GM18519 (cell line): Measurements from ENCODE around the gene FAM167B.

Experiments used
- ATAC-seq: cut with Tn5 transposase; IDR thresholded peaks from one replicate; pipeline ENCODE4 v1.9.1; 2021; ENCODE audit warnings: mild to moderate bottlenecking, moderate library complexity; ENCODE audit not compliant: unreplicated experiment, low FRiP score

The FAM167B gene

DNA sequence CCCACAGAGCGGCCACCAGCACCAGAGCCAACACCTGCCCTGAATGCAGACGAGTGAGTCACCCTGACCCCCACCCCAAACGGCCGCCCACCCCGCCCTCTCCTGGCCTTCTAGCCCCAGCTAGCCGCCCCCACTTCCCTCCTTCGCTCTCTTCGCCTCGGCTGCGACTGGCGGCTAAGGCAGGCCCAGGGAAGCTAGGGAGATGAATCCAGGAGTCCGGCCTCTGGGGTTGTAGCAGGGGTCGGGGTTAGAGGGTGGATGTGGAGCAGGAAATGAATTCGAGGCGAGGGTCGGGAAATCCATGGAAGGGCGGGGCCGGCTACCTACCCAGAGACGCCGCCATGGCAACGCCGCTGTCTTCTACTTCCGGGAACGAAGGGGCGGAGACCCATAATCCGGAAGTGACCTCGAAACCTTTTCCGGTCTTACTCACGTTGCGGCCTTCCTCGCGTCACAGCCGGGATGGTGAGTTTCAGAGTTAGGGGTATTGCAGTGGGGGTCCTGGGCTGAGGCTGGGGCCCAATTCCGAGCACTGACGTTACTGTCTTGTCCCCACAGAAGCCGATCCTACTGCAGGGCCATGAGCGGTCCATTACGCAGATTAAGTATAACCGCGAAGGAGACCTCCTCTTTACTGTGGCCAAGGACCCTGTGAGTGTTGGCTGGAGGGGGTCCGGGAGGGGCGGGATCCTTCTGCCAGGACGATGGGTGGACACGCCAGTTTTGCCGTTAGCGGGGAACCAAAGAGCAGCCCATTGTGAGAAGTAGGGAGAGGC, 24.9 kb upstream of the FAM167B start, which contains the start of the genes EIF3I and TMEM234:
Gene EIF3I, plus strand, starts transcription at position 428 of the 776 bp plus-strand sequence. Its CDS starts 35 bp downstream, at position 463.
Gene TMEM234, minus strand, starts transcription at position 374 of the 776 bp plus-strand sequence. Its CDS starts 31 bp downstream, at position 343.
- peak; percentile 77 for ATAC-seq

DNA sequence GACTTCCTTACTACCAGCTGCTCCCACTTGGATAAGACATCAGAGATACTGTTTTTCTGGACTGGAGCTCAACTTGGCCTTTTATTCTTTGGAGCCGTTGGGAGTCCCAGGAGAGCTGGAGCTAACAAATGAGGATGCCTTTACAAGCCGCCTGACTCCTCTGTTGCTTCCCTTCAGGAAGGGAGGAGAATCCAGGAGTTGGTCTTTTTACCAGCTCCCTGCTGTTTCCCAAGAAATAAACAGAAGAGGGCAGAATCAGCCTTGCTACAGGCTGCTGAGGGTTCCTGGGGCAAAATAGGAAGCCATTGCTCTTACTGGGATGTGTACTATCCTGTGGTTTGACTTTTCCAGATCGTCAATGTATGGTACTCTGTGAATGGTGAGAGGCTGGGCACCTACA, 23.3 kb upstream of the FAM167B start:
- no peak for ATAC-seq

DNA sequence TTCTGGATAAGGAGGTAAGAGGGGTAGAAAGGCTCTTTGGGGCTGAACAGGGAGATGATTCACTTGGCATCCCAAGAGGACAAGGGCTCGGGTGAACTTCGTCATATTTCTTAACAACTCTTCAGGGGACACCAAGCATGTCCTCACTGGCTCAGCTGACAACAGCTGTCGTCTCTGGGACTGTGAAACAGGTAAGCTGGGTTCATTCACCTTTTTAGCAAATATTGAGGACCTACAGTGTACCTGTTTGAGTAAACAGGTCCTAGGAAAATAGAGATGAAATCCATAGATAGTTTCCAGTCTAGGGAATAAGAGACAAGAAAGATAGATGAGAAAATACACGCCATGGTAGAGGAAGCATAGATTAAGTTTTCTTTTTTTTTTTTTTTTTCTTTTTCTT, 22.7 kb upstream of the FAM167B start:
- ATAC-seq = no peak

DNA sequence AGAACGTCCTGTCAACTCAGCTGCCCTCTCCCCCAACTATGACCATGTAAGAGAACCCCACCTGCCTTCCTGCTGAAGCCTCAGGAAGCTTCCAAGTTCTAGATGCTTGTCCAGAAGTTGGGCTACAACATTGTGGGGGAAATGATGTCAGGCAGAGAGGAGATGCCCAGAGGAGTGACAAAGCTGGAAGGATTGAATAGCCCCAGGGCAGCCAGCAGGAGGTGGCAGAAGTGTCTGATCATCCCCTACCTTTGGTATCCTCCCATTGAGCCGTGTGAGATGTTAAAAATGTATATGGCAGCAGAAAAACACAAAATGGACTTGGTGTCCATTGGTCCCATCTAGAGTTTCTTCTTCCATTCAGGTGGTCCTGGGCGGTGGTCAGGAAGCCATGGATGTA, 18.3 kb upstream of the FAM167B start:
- ATAC-seq = no peak

DNA sequence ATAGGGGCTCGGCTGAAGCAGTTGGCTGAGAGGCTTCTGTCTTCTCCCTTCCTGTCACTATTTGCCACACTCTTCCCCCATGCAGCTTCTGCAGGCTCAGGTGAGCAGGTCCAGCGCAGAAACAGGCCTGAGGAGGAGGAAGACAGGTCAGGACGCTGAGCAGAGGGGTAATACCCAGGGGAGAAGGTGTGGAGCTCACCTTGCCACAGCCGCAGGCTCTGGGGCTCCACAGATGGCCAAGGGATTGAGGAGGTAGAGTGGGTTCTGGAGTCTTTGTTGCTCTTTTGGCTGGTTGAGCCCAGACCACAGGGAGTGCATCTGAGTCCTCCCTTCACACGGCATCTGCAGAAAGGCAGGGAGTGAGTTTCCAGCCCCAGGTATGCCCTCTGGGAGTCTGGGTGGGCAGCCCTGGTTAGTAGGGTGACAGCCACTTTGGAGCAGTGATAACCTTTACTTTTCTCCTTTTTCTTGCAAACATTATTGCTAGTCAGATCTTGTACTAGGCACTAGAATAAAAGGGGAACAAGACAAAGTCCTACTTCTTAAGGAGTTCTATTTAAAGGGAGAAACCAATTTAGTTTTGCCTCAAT, 15.1 kb upstream of the FAM167B start:
- ATAC-seq = no peak

DNA sequence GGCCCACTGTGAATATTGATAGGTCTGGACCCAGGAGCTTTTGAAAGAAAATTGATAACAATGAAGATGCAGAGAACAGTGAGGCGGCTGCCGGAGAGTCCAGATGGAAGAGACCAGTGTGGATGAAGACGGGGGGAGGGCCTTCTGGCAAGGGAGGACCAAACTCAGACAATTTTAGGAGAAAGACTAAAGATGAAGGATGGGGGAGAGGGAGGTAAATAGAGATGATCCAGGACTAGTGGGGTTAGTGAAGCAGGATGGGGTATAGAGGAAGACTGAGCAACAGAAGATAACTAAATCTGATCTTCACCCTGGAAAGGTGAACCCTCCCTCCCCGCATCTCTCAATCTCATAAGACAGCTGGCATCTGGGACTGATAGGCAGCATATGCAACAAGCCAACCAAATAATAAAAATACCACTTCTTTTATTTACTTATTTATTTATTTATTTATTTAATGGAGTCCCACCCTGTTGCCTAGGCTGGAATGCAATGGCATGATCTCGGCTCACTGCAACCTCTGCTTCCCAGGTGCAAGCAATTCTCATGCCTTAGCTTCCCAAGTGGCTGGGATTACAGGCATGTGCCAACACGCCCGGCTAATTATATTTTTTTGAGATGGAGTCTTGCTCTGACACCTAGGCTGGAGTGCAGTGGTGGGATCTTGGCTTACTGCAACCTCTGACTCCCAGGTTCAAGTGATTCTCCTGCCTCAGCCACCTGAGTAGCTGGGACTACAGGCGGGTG, 14.3 kb upstream of the FAM167B start:
- no peak for ATAC-seq

DNA sequence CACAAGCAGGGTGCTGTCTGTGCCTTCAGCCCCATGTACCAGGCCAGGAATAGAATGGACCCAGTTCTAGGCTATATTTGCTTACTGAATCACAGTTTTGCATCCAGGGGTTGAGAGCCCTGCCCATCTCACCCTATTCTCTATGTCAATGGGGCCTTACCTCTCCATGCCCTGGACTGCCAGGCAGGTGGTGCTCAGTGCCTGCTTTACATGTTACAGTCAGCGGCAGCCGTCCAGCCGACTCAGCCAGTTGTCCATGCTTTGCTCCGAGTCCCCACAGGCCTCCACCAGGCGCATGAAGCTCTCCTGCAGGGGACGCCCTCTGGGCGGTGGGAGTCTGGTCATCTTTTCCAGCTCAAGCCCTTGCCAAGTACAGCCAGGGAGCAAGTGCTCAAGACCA, 12.2 kb upstream of the FAM167B start:
- no peak for ATAC-seq

DNA sequence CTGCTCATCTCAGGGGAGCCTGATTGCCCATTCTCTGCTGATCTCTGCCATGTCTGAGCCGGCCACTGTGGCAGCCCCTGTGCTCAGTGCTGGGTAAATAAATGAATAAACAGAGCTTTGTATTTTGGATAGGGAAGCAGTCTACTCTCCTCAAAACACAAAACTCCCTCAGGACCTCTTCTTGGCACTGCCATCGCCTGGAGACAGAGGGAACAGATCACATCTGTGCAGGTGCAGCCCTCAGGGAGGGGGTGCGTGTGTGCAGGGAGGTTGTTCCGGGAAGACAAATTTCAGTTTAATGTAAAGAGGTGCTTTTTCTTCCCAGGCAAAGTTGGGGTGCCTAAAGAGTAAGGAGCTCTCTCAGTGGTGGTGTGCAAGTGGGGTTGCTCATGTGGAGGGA, 7.7 kb upstream of the FAM167B start:
- no peak for ATAC-seq

DNA sequence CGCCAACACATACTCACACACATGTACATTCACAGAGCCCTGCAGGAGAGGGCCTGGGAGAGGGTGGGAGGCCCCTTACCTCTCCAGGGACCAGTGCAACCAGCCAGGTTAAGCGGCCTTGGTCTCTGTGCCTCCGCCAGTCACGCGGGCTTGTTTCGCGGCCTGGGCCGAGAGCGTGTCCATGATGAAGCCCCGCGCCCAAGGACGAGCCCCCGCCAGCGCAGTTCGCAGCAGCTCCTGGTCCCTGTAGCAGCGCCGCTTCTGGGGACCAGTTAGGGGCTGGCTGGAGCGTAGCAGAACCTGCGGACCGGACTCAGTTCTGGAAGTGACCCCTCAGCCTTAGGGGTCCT, 7.3 kb upstream of the FAM167B start:
- no peak for ATAC-seq

DNA sequence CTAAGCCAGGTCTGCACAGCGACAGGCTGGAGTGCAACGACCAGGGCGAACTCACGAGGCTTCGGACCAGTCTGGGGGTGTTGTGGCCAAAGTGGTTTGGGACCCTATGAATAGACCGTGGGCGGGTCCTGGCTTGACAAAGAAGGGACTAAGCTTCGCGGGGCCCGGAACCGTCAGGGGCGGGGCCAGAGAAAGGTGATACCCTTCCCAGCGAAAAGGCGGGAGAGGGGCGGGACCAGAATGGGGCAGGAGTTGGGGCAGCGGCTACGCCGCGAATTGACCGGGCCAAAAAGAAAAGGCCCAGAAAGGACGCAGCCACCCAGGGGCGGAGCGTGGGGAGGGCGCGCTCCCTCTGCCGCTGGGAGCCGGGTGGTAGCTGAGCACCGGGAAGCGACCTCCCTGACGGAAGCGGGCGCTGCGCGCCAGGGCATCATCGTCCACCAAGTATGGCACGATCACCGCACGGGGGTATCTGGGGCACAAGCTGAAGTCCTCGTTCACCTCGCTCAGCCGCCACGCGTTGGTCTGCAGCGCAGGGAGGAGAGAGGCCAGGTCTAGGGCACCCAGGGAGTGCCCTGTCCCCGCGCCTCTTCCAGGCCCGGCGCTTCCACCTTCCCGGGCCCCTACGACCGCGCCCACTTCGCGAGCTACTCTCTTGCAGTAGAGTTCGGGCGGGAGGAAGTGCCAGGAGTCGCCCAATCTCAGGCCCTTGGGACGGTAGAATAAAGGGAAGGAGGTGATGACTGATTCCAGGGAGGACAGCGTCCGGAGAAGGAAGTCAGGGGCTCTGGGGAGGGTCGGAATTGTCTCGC, 6.7 kb upstream of the FAM167B start:
- ATAC-seq = no peak

DNA sequence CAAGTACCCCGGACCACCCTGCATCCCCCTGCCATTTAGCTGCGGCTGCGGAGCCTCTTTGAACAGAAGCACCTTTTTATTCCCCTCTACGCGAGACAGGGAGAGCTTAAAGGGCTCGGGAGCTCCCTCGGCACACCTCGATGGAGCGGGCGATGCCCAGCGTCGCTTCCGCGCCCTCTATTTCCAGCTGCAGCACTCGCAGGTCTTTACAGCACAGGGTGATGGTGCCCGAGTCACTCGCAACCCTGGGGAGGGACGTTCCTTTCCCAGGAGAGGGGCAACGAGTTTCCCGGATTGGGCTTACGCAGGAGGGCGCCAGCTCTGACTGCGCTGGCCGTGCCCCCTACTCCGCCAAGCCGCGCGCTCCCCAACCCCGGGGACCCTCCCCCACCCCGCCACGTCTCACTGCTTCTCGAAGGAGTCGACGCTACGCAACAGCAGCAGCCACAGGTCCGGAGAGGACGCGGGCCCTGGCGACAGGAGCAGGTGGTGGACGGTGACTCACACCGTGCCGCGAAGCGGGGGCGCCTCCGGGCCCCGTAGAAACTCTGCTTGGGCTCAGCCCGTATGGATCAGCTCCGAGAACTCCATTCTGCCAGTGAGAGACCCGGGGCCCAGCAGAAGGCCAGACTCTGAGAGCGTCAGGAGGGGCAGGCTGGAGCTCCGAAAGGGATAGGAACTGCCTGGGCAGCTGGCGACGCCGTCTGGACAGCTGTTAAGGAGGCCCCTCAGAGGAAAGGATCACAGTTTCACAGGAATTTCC, 5.8 kb upstream of the FAM167B start:
- ATAC-seq = no peak

DNA sequence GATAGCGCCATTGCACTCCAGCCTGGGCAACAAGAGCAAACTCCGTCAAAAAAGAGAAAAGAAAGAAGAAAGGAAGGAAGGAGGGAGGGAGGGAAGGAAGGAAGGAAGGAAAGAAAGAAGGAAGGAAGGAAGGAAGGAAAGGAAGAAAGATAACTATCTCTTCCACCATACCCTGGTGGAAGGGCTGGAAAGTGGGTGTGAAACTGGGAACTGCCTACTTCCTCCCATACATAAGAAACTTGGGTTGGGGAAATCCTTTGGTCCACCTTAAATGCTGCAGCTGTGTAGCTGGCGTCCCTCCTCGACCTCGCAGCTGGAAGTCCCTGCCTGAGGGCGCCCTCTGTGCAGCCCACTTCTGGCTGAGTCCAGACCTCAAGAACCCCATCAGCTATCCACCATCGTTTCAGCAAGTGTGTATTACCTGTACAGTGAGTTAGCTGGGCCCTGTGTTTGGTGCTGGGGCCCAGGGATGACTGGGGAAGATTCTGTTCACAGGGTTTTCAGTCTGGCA, 4.6 kb upstream of the FAM167B start:
- ATAC-seq = no peak

DNA sequence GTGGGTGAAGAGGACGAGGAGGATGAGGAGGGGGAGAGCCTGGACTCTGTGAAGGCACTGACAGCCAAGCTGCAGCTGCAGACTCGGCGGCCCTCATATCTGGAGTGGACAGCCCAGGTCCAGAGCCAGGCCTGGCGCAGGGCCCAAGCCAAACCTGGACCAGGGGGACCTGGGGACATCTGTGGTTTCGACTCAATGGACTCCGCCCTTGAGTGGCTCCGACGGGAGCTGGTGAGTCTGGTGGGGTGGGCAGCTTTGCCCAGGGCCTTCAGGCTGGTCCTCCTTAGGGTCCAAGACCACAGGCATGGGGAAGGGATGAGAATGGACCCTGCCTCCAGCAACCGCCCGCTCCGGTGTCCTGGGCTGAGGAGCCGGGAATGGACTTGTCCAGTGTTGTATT, 430 bp downstream of the FAM167B start:
- ATAC-seq = no peak

DNA sequence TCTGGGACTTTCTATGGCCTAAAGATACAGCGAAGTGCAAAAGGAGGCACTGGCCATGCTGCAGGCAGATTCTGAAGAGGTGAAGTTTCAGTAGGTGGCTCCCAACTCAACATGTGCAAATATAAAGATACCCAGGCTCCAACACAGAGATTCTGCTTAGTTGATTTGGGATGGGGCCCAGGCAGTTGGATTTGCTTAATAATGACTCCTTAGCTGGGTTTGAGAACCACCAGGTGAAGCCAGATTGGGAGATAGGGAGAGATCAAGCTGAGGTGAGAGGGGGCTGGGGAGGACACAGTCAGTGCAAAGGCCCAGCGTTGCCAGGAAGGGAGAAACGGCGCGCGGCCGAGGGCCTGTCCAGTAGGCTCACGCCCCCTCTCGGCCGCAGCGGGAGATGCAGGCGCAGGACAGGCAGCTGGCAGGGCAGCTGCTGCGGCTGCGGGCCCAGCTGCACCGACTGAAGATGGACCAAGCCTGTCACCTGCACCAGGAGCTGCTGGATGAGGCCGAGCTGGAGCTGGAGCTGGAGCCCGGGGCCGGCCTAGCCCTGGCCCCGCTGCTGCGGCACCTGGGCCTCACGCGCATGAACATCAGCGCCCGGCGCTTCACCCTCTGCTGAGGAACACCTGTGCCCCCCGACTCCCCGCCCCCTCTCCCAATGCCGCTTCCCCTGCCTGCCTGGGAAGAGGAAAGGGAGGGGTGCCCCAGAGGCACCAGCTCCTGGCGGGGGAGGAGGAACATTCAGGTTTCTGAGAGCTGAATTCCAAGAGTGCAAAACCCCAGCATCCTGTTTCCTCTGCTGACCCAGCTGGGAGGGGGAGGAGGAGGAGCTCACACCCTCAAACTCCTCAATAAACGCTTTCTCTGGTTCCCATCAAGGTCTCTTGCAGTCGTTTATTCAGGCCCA, 1.2 kb downstream of the FAM167B start:
- ATAC-seq = no peak

DNA sequence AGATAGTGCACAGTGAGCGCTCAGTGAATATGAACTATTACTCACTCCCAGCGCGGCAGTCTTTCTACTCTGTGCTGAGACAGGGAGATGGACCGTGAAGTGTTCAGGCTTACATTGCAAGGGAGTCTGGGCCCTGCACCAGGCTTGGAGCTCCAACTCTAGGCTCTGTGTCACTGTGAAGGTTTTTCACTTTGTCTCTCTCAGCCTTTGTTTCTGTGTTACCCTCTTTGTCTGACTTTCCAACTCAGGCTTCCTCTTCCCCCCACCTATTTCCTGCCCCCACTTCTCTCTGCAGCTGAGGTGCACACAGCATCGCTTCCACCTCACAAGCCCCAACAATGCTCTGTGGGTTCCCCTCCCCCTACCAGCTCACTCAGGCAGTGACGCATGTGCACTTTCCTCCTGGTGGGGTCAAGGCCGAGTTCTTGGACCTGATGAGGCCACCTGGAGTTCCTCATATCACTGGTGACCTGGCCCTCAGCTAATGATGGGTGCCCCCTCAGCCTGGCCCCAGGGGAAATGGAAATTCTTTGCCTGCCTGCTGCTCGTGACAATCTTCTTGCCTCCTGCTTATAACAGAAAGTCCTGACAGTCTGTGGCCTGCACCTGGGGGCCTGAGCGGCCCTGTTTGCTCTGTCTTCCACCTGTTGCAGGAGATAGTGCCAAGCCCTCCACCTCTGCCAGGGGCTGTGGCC, 3.0 kb downstream of the FAM167B start:
- ATAC-seq = no peak

DNA sequence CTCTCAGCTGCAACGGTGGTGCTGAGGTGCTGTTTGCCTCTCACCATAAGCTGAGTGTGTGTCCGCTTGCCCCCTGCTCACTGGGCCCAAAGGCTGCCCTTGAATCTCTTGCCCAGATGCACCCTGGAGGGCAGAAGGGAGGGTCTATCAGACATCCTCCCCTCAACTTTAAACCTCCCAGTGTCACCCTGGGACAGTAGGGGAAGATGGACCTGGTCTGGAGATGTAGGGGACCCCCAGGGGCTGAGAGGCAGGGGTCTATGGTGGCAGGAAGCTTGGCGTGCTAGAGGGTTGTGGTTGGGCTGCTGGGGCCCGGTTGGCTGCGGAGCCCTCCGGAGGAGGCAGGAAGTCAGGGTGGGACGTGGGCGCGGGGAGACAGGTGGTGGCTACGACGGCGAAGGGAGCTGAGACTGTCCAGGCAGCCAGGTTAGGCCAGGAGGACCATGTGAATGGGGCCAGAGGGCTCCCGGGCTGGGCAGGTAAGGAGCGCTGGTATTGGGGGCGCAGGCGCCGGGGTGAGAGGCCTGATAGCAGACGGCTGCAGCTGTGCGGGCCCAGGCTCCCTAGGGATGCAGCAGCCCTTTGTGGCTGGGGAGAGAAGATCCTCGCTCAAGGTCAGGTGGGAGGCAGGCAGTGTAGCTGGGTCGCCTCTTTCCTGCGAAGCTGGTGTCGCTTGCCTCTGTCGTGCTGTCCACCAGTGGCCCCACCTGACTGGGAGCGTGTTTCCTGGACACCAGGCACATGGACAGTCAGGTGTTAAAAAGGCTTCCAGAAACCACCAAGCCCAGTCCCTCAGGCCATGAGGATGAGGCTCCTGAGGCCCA, 4.1 kb downstream of the FAM167B start, which contains the start of gene LCK:
Gene LCK, plus strand, starts transcription at position 373 of the 824 bp plus-strand sequence. CDS start 23,065 bp downstream, outside the sequence.
- no peak for ATAC-seq
